NCI-H510A treated with DMSO at 0.1 percent for 48 hours (cell line): ENCODE results near the gene KIRREL3.
"Not testable (repeated sequence)": the region's sequence is repeated elsewhere in the genome, so short reads cannot be mapped to it uniquely, and the experiment has no call there.

Source experiments
- DNase-seq: peaks from one replicate; lab custom pipeline; 2025; lab: John Stamatoyannopoulos, UW

Gene KIRREL3

GRCh38 chr11:126381960-126382359 is 618.6 kb downstream of the KIRREL3 start:
- DNase-seq, result not testable (repeated sequence)

GRCh38 chr11:126380909-126381308 is 619.7 kb downstream of the KIRREL3 start:
- DNase-seq, result no peak

GRCh38 chr11:126378763-126379162 is 621.8 kb downstream of the KIRREL3 start:
- no peak for DNase-seq

GRCh38 chr11:126375726-126376125 is 624.8 kb downstream of the KIRREL3 start:
- DNase-seq, result no peak

- DNase-seq, result not testable (repeated sequence)
Observed at GRCh38 chr11:126374562-126375300, 625.8 kb downstream of the KIRREL3 start.

GRCh38 chr11:126373389-126374066 is 627.0 kb downstream of the KIRREL3 start:
- DNase-seq, result peak; percentile 50
